ENCODE measurements around the gene TTC21A. TPM values are rescaled to one million over a fixed set of nuclear protein-coding genes. Genes with fewer than 3 reads are reported as not detected.

TTC21A gene
- total and polyA plus RNA-seq, 10 of the 15 experiments (the other 5 are each of a cell fraction or from before 2014, with no cell fraction given) = 0.62 to 3.2 (median 1.2) TPM

DNA sequence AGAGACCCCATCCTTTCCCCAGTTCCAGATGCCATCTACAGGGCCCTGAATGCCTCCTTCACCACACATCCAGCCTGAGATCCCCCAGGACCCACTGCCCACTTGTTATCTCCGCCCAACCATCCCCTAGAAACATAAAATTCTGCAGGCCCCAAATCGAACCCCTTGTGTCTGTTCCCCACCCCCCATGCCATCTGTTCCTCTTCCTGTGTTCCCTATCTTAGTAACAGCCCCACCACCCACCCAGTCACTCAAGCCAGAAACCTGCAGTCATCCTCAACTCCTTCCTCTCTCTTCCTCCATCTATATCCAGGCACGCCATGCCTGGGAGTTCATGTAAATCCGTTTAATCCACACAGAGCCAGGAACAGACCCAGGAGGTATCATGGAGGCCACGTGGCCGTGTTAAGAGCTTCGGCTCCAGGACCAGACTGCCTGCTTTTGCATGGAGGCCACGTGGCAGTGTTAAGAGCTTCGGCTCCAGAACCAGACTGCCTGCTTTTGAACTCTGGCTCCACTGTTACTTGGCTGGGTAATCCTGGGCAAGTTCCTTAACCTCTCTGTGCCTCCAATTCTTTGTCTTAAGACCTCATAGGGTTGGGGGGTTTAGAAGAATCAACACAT is 41.1 kb downstream of the TTC21A start (continued):
- TF ChIP-seq, protein P1, sequence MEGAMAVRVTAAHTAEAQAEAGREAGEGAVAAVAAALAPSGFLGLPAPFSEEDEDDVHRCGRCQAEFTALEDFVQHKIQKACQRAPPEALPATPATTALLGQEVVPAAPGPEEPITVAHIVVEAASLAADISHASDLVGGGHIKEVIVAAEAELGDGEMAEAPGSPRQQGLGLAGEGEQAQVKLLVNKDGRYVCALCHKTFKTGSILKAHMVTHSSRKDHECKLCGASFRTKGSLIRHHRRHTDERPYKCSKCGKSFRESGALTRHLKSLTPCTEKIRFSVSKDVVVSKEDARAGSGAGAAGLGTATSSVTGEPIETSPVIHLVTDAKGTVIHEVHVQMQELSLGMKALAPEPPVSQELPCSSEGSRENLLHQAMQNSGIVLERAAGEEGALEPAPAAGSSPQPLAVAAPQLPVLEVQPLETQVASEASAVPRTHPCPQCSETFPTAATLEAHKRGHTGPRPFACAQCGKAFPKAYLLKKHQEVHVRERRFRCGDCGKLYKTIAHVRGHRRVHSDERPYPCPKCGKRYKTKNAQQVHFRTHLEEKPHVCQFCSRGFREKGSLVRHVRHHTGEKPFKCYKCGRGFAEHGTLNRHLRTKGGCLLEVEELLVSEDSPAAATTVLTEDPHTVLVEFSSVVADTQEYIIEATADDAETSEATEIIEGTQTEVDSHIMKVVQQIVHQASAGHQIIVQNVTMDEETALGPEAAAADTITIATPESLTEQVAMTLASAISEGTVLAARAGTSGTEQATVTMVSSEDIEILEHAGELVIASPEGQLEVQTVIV (IDR thresholded peaks at IDR 0.05; ENCODE audit: borderline replicate concordance, partially characterized antibody) = no peak
- TF ChIP-seq HDAC6 (IDR thresholded peaks at IDR 0.05; ENCODE audit: unreplicated experiment) = no peak
- no peak for TF ChIP-seq YBX1 (IDR thresholded peaks at IDR 0.05)
- TF ChIP-seq BHLHE40 (IDR thresholded peaks at IDR 0.05; ENCODE audit: borderline replicate concordance in 1 of 2, low read depth in 2 of 2, low read length in 1 of 2) = no peak
- no peak for TF ChIP-seq ZBTB40 (IDR thresholded peaks at IDR 0.05; ENCODE audit: borderline replicate concordance)
- TF ChIP-seq FOXK2 (IDR thresholded peaks at IDR 0.05) = no peak
- no peak for TF ChIP-seq TCF3 (IDR thresholded peaks at IDR 0.05; ENCODE audit: borderline replicate concordance, insufficient read depth, low read depth, low read length)
- TF ChIP-seq MYB (IDR thresholded peaks at IDR 0.05; ENCODE audit: borderline replicate concordance, low read depth, low read length) = no peak
- TF ChIP-seq USF1 (IDR thresholded peaks at IDR 0.05; ENCODE audit: borderline replicate concordance, extremely low read length, insufficient read depth, low read depth, low read length) = no peak
- TF ChIP-seq EED (IDR thresholded peaks at IDR 0.05; ENCODE audit: low read depth) = no peak; the same call in 1 of the 2 replicates
- no peak for TF ChIP-seq KLF5 (IDR thresholded peaks at IDR 0.05; ENCODE audit: partially characterized antibody)
- TF ChIP-seq NFIC (IDR thresholded peaks at IDR 0.05; ENCODE audit: low read depth, low read length) = no peak
- TF ChIP-seq TARDBP (IDR thresholded peaks at IDR 0.05; ENCODE audit: borderline replicate concordance) = no peak
- TF ChIP-seq MXI1 (IDR thresholded peaks at IDR 0.05; ENCODE audit: low read depth, low read length) = peak; percentile 48; the same call in 1 of the 2 replicates
- no peak for TF ChIP-seq BACH1 (IDR thresholded peaks at IDR 0.05; ENCODE audit: borderline replicate concordance)
- peak; percentile 44; the same call in 1 of the 2 replicates for TF ChIP-seq SPI1 (IDR thresholded peaks at IDR 0.05; ENCODE audit: borderline replicate concordance, insufficient read depth, low read depth, low read length)
- TF ChIP-seq, protein P2, sequence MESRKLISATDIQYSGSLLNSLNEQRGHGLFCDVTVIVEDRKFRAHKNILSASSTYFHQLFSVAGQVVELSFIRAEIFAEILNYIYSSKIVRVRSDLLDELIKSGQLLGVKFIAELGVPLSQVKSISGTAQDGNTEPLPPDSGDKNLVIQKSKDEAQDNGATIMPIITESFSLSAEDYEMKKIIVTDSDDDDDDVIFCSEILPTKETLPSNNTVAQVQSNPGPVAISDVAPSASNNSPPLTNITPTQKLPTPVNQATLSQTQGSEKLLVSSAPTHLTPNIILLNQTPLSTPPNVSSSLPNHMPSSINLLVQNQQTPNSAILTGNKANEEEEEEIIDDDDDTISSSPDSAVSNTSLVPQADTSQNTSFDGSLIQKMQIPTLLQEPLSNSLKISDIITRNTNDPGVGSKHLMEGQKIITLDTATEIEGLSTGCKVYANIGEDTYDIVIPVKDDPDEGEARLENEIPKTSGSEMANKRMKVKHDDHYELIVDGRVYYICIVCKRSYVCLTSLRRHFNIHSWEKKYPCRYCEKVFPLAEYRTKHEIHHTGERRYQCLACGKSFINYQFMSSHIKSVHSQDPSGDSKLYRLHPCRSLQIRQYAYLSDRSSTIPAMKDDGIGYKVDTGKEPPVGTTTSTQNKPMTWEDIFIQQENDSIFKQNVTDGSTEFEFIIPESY (IDR thresholded peaks at IDR 0.05) = no peak
